T-cell (primary cell): ENCODE results near the gene TENT4A. TPM values are rescaled to one million over a fixed set of nuclear protein-coding genes. Genes with fewer than 3 reads are reported as not detected.

ENCODE experiments used
- ATAC-seq, 4 experiments: fragments of 200-7000 bp in 3 of 4; fragments of 150-1000 bp in 1 of 4; cut with Tn5 transposase; replicated peaks in 1 of 4; 1 replicate in 3 of 4; 2 replicates in 1 of 4; pipeline ENCODE4 v1.10.0; 2021; ENCODE audit warnings: moderate library complexity in 3 of 4, mild to moderate bottlenecking in 2 of 4, moderate number of reproducible peaks in 1 of 4
- CTCF ChIA-PET, 2 donors: fragments of 300-600 bp; sonication (Branson Sonifier 250); formaldehyde crosslinking; loops; one replicate each; lab custom pipeline; 2022; ENCODE audit warnings: antibody characterized with exemption in 2 of 2; lab: Charles Lee
- POLR2A ChIA-PET, 2 donors: fragments of 300-600 bp; sonication (Branson Sonifier 250); formaldehyde crosslinking; loops; one replicate each; lab custom pipeline; 2022; ENCODE audit warnings: antibody characterized with exemption in 2 of 2; lab: Charles Lee
- DNase-seq, 35 experiments: peaks; one replicate each; pipeline versions ENCODE4 v3.0.0 to v3.0.0-alpha.2; 2013 to 2023
- H3K27ac ChIP-seq: one replicate; pipeline ENCODE4 v1.5.1; 2013; ENCODE audit warnings: low read length
- H3K27me3 ChIP-seq, 2 experiments: replicated peaks in 1 of 2; 1 replicate in 1 of 2; 2 replicates in 1 of 2; pipeline versions ENCODE4 v1.6.1 to v1.7.0; 2013; ENCODE audit warnings: low read length in 1 of 2, mixed read lengths in 1 of 2; ENCODE audit not compliant: control insufficient read depth in 2 of 2, insufficient read depth in 2 of 2; ENCODE audit errors: extremely low read depth in 1 of 2
- H3K36me3 ChIP-seq, 2 donors: 1 replicate in 1 of 2; 2 replicates in 1 of 2; pipeline versions ENCODE4 v1.6.1 to v1.7.0; 2013; ENCODE audit warnings: low read length in 1 of 2; ENCODE audit not compliant: control insufficient read depth in 2 of 2, insufficient read depth in 1 of 2; ENCODE audit errors: extremely low read depth in 1 of 2
- H3K4me1 ChIP-seq, 2 experiments: 1 replicate in 1 of 2; 2 replicates in 1 of 2; pipeline versions ENCODE4 v1.6.1 to v1.7.0; 2013; ENCODE audit warnings: low read length in 2 of 2, mixed read lengths in 1 of 2; ENCODE audit not compliant: insufficient read depth in 2 of 2, control insufficient read depth in 1 of 2; ENCODE audit errors: extremely low read depth in 1 of 2
- H3K4me3 ChIP-seq, 2 donors: 1 replicate in 1 of 2; 2 replicates in 1 of 2; pipeline versions ENCODE4 v1.5.1 to v1.7.0; 2013; ENCODE audit warnings: mild to moderate bottlenecking in 2 of 2, low read length in 1 of 2, moderate library complexity in 1 of 2; ENCODE audit not compliant: control insufficient read depth in 1 of 2; ENCODE audit errors: extremely low read depth in 1 of 2
- H3K9me3 ChIP-seq: 2 replicates; pipeline ENCODE4 v1.7.0; 2013
- H3K27ac Mint-ChIP-seq, 2 donors: one replicate each; pipeline ENCODE4 v1.8.0; 2020 to 2021; ENCODE audit warnings: mild to moderate bottlenecking in 2 of 2, mixed read lengths in 2 of 2
- H3K27me3 Mint-ChIP-seq, 2 donors: one replicate each; pipeline ENCODE4 v1.8.0; 2021 to 2022; ENCODE audit warnings: mixed read lengths in 2 of 2
- H3K36me3 Mint-ChIP-seq: one replicate; pipeline ENCODE4 v1.8.0; 2021; ENCODE audit warnings: mixed read lengths
- H3K4me1 Mint-ChIP-seq, 3 donors: one replicate each; pipeline ENCODE4 v1.8.0; 2020 to 2022; ENCODE audit warnings: mixed read lengths in 3 of 3, mild to moderate bottlenecking in 1 of 3
- H3K4me3 Mint-ChIP-seq, 3 donors: one replicate each; pipeline ENCODE4 v1.8.0; 2020 to 2022; ENCODE audit warnings: mild to moderate bottlenecking in 3 of 3, mixed read lengths in 3 of 3, moderate library complexity in 3 of 3
- H3K9me3 Mint-ChIP-seq, 3 donors: one replicate each; pipeline ENCODE4 v1.8.0; 2020 to 2022; ENCODE audit warnings: mixed read lengths in 3 of 3
- WGBS: methylation state at CpG from one replicate; pipeline ENCODE4 v1.1.5; 2013; ENCODE audit warnings: missing lambda C conversion rate; ENCODE audit not compliant: insufficient coverage; 5-methylcytosine and 5-hydroxymethylcytosine counted together
- total RNA-seq, 35 experiments: library from RNA in 6 of 35; stranded (reverse) in 6 of 35; fragments of 120-200 nt in 1 of 35; gene quantifications; one replicate each; pipeline versions ENCODE4 v1.2.1 to v1.2.4 and lab custom pipeline; 2013 to 2026

The TENT4A gene
- total RNA-seq, 5 donors from 2014 or later (not counting 1 experiment from before 2014, with no cell fraction given), result 42.7 to 62.9 (median 45.6) TPM

- POLR2A ChIA-PET, result no interaction called here
- WGBS, result no CpG with 5 or more reads among the region's 6 CpGs
- Mint-ChIP-seq H3K4me3 (peak overlapping the region in 1 of 3 donors; percentile 51), H3K36me3 (peaks cover 22% of the 10 kb centered on the region), H3K27me3 (no peaks in the 10 kb centered on the region), H3K4me1 (peaks cover 95 to 96% (median 96%) of the 10 kb centered on the region in 3 donors), H3K9me3 (no peaks in the 10 kb centered on the region), H3K27ac (peak overlapping the region in 1 of 2 donors; percentile 58)
- DNase-seq (no peak), ATAC-seq (no peak)
- Histone ChIP-seq H3K4me1 (peaks cover 11 to 72% of the 10 kb centered on the region in 2 experiments), H3K27ac (no peak overlapping the region), H3K4me3 (no peak overlapping the region), H3K9me3 (no peaks in the 10 kb centered on the region), H3K27me3 (no peaks in the 10 kb centered on the region), H3K36me3 (peaks cover 0 to 12% of the 10 kb centered on the region in 2 donors)
- CTCF ChIA-PET, result no interaction called here
Observed at GRCh38 chr5:6720561-6720921, 7.3 kb downstream of the TENT4A start.

GRCh38 chr5:6721442-6721841 is 8.2 kb downstream of the TENT4A start:
- Mint-ChIP-seq H3K27me3 (no peaks in the 10 kb centered on the region), H3K36me3 (peaks cover 22% of the 10 kb centered on the region), H3K9me3 (no peaks in the 10 kb centered on the region), H3K27ac (peak overlapping the region in 1 of 2 donors; percentile 66), H3K4me3 (peak overlapping the region in 2 of 3 donors; percentile 36 to 50), H3K4me1 (peaks cover 95 to 98% (median 96%) of the 10 kb centered on the region in 3 donors)
- Histone ChIP-seq H3K4me3 (no peak overlapping the region), H3K9me3 (no peaks in the 10 kb centered on the region), H3K27ac (no peak overlapping the region), H3K36me3 (peaks cover 0 to 19% of the 10 kb centered on the region in 2 donors), H3K27me3 (no peaks in the 10 kb centered on the region), H3K4me1 (peaks cover 3 to 70% of the 10 kb centered on the region in 2 experiments)
- ChIA-PET POLR2A (no interaction called here), CTCF (no interaction called here)
- WGBS, result 100% methylated on average over 1 of the region's 4 CpGs
- DNase-seq, result peak in 1 of 35 experiments; percentile 21
- no peak for ATAC-seq

GRCh38 chr5:6722015-6722414 is 8.8 kb downstream of the TENT4A start:
- peaks cover 2 to 70% of the 10 kb centered on the region in 2 experiments for H3K4me1 ChIP-seq
- POLR2A ChIA-PET, result no interaction called here
- DNase-seq (peak in 1 of 35 experiments; percentile 11), ATAC-seq (peak in 1 of 4 experiments; percentile 15)
- Mint-ChIP-seq H3K27ac (peak overlapping the region; percentile 27 to 66), H3K4me1 (peaks cover 95 to 98% (median 96%) of the 10 kb centered on the region in 3 donors), H3K4me3 (peak overlapping the region; percentile 36 to 59 (median 50)), H3K36me3 (peaks cover 22% of the 10 kb centered on the region), H3K27me3 (no peaks in the 10 kb centered on the region), H3K9me3 (no peaks in the 10 kb centered on the region)
- no peak overlapping the region for H3K4me3 ChIP-seq
- no peaks in the 10 kb centered on the region for H3K9me3 ChIP-seq
- peaks cover 0 to 19% of the 10 kb centered on the region in 2 donors for H3K36me3 ChIP-seq
- H3K27ac ChIP-seq, result no peak overlapping the region
- WGBS, result 47% methylated on average over 3 of the region's 6 CpGs
- no peaks in the 10 kb centered on the region for H3K27me3 ChIP-seq
- CTCF ChIA-PET, result interaction anchor here in 1 of 2 donors (0.7 kb wide), 1 partner anchor 476 kb away, joined by 3 read pairs; no protein-coding TSS in a partner anchor

GRCh38 chr5:6723122-6723815 is 10.0 kb downstream of the TENT4A start:
- no peak overlapping the region for H3K4me3 ChIP-seq
- peaks cover 0 to 19% of the 10 kb centered on the region in 2 donors for H3K36me3 ChIP-seq
- 89% methylated on average over 8 of the region's 14 CpGs for WGBS
- ATAC-seq (no peak), DNase-seq (no peak)
- peak overlapping the region in 1 of 2 donors; percentile 8 for H3K27ac Mint-ChIP-seq
- H3K27ac ChIP-seq, result no peak overlapping the region
- POLR2A ChIA-PET, result interaction anchor here in 1 of 2 donors (0.6 kb wide), 1 partner anchor 1228 kb away, joined by 4 read pairs; no protein-coding TSS in a partner anchor
- no peaks in the 10 kb centered on the region for H3K27me3 Mint-ChIP-seq
- H3K9me3 ChIP-seq, result no peaks in the 10 kb centered on the region
- no peaks in the 10 kb centered on the region for H3K27me3 ChIP-seq
- CTCF ChIA-PET, result no interaction called here
- H3K4me3 Mint-ChIP-seq, result peak overlapping the region in 1 of 3 donors; percentile 50
- peaks cover 2 to 68% of the 10 kb centered on the region in 2 experiments for H3K4me1 ChIP-seq
- H3K4me1 Mint-ChIP-seq, result peaks cover 95 to 98% (median 96%) of the 10 kb centered on the region in 3 donors
- H3K9me3 Mint-ChIP-seq, result no peaks in the 10 kb centered on the region
- H3K36me3 Mint-ChIP-seq, result peaks cover 20% of the 10 kb centered on the region

GRCh38 chr5:6723816-6724300 is 10.6 kb downstream of the TENT4A start:
- POLR2A ChIA-PET, result no interaction called here
- peaks cover 15% of the 10 kb centered on the region for H3K36me3 Mint-ChIP-seq
- H3K4me3 Mint-ChIP-seq, result no peak overlapping the region
- H3K27ac Mint-ChIP-seq, result peak overlapping the region in 1 of 2 donors; percentile 8
- ATAC-seq (no peak), DNase-seq (no peak)
- H3K4me3 ChIP-seq, result no peak overlapping the region
- peaks cover 3 to 66% of the 10 kb centered on the region in 2 experiments for H3K4me1 ChIP-seq
- no peaks in the 10 kb centered on the region for H3K9me3 Mint-ChIP-seq
- no peak overlapping the region for H3K27ac ChIP-seq
- CTCF ChIA-PET, result no interaction called here
- no peaks in the 10 kb centered on the region for H3K27me3 Mint-ChIP-seq
- no peaks in the 10 kb centered on the region for H3K9me3 ChIP-seq
- 93% methylated on average over 9 of the region's 12 CpGs for WGBS
- H3K36me3 ChIP-seq, result peaks cover 0 to 19% of the 10 kb centered on the region in 2 donors
- H3K4me1 Mint-ChIP-seq, result peaks cover 94 to 96% (median 96%) of the 10 kb centered on the region in 3 donors
- no peaks in the 10 kb centered on the region for H3K27me3 ChIP-seq

- H3K27me3 ChIP-seq, result no peaks in the 10 kb centered on the region
- ChIA-PET CTCF (no interaction called here), POLR2A (no interaction called here)
- H3K27ac ChIP-seq, result no peak overlapping the region
- Mint-ChIP-seq H3K9me3 (no peaks in the 10 kb centered on the region), H3K4me3 (no peak overlapping the region), H3K36me3 (peaks cover 15% of the 10 kb centered on the region), H3K27ac (no peak overlapping the region), H3K27me3 (no peaks in the 10 kb centered on the region), H3K4me1 (peaks cover 95 to 97% (median 96%) of the 10 kb centered on the region in 3 donors)
- DNase-seq (no peak), ATAC-seq (no peak)
- WGBS, result 81% methylated on average over 5 of the region's 8 CpGs
- no peak overlapping the region for H3K4me3 ChIP-seq
- peaks cover 0 to 19% of the 10 kb centered on the region in 2 donors for H3K36me3 ChIP-seq
- H3K9me3 ChIP-seq, result no peaks in the 10 kb centered on the region
- peaks cover 9 to 66% of the 10 kb centered on the region in 2 experiments for H3K4me1 ChIP-seq
Observed at GRCh38 chr5:6724321-6724929, 11.2 kb downstream of the TENT4A start.
